ENCODE data around the gene NEK6.
A peak's percentile ranks its signal among the peaks of the same experiment; 100 is the strongest.

Gene NEK6

DNA sequence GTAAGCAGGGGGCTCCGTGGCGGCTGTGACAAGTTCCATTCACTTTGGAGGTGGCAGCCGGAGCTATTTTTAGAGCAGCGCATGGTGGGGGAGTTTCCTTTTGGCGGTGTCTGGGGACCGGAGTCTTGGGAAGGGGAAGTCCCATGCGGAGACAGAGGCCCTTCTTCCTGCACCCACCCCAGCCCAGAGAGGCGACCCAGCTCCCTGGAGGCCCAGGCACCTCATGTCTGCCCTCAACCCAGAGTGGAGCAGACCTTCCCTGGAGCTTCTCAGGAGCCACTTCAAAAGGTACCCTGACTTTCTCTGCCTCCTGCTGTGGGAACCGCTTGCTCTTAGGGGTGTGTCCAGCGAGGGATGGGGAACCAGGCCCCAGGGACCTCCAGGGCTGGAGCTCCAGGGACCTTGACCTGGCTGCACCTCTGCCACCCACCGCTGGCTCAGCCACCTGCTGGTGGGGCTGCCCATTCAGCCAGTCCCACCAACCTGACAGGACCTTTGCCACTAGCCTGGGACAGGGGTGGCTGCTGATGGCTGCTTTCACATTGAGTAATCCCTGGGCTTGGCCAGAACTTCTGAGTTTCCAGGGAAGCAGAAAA, 34.1 kb downstream of the NEK6 start:
- no peak for DNase-seq (ENCODE audit: low read depth, low spot score)
- H3K27ac ChIP-seq = no peak overlapping the region

DNA sequence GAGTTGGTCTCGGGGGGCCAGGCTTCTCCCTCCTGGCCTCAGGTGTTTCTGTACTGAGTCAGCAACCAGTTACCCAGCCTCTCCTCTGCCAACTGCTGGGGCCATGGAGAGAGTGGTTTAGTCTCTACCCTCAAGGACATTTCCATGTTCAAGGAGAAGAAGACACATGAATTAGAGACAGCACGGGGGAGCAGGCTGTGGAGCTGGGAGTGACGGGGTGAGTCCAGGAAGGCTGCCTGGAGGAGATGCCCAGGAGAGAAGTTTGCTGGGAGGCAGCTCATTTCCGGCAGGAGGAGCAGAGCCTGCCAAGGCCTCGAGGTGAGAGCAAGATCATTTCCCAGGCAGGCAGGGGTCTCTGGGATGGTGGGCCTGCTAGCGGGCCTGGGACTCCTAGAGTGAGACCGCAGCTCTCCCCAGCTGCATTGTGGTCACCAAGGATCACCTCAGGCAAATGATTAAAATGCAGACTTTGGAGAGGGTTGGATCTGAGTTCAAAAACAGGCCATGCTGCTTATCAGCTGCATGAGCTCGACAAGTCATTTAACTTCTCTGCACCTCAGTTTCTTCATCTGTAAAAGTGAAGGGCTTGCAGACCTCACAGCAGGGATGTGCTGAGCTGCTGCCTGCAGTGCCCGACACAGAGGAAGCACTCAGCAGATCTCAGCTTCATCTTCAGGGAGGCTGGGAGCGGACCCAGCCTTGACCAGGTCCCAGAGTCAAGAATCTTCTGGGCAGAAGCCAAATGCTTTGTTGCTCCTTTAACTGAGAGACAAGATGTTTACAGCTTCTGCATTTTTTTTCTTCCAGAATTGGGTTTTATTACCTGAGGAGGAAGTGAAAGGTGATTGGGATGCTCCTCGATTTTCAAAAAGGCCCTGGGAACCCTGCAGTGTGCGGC, 35.2 kb downstream of the NEK6 start:
- DNase-seq (ENCODE audit: low read depth, low spot score) = no peak
- no peak overlapping the region for H3K27ac ChIP-seq

DNA sequence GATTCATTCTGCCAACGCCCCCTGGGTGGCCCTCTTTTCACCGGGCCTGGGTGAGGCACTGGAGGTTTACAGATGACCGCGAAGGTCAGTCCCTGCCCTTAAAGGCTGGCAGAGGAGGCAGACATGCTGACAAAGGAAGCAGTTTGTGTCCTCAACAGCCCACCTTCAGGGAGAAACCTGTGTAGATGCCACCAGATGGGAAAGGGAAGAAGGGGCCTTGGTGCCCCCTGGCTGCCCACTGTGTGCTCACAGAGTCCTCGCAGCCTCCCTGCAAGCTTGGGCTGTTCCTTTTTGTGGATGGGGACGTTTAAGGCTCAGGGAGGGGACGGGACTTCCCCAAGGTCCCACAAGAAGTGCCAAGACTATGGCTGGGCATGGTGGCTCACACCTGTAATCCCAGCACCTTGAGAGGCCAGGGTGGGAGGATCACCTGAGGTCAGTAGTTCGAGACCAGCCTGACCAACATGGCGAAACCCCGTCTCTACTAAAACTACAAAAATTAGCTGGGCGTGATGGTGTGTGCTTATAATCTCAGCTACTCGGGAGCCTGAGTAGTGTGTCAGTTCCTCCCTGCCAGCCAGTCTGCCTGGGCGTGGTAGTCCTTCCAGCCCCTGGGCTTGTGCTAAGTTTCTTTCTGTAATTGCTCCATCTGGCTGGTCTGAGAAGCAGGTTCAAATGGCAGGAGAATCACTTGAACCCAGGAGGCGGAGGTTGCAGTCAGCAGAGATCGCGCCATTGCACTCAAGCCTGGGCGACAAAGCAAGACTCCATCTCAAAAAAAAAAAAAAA, 36.2 kb downstream of the NEK6 start:
- H3K27ac ChIP-seq = no peak overlapping the region
- DNase-seq (ENCODE audit: low read depth, low spot score) = no peak

DNA sequence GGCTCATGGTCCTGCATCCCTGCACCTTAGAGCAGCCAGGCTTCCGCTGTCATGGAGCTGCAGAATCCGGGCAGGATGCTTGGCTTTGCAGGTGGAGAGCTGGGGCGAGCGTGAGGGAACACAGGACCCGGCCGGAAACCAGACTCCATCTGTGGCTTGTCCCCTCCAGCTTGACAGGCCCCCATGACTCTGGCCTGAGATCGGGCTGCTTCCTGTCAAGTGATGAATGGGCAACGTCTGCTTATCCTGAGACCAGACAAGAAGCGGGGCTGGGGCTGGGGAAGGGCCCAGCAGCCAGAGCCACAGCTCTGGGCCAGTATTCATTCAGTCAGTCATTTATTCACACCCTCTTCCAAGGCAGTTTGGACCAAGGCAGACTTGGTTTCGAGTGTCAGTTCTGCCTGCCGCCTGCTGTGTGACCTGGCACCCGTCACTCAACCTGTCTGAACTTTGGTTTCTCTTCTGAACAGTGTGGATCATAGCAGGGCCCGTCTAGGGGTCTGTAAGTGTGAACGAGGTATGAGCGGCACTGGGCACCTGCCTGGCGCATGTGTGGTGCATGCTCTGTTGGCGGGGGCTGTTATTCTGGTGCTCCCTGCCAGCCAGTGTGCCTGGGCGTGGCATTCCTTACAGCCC, 37.5 kb downstream of the NEK6 start:
- DNase-seq (ENCODE audit: low read depth, low spot score) = no peak
- no peak overlapping the region for H3K27ac ChIP-seq

DNA sequence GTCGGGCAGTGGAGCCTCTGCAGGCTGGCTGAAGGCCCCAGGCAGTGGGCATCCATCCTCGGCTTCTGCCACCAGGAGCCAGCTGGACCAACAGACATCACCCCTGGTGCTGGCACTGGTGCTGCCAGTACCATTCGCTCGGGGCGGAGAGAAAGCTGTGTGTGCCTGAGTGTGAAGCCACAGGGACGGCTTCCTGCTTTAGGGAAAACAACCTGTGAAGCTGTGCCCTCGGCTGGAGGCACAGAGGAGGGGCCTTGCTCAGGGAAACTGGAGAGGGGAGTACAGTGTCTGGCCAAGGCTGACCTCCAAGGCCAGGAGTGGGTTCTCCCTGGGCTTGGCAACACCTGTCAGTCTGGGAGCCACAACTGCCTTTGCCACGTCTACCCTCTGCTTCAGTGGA, 38.3 kb downstream of the NEK6 start:
- DNase-seq (ENCODE audit: low read depth, low spot score) = no peak
- H3K27ac ChIP-seq = no peak overlapping the region

DNA sequence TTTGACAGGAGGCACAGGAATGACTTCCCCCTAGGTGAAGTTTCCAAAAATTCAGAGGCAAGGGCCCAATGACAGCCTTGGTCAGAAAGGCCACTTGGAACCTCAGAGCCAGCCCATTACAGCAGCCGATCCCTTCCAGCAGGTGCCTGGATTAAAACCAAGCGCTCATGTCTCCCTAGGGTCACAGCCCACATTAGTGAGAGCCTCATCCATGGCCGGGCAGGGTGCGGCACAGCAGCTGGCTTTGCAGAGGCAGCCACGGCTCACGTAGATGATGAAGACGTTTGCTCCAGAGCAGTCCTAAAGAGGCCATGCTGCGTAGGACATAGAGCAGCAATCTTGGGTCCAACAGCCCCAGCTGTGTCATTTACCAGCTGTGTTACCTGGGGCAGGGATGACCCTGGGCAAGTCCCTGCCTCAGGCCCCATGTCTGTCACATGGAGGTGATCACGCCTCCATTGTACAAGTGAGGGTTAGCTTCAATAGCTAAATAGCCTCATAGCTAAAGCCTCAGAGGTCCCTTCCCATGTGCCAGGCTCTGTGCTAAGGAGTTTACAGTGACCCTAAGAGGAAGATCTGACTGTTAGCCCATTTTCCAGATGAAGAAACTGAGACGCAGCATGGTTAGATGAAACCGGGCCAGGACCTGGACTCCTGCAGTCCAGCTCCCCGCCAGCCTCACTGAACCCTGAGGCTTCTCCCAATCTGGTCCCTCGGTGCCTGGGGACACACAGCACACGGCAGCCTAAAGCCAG, 39.2 kb downstream of the NEK6 start:
- no peak overlapping the region for H3K27ac ChIP-seq
- DNase-seq (ENCODE audit: low read depth, low spot score) = no peak

DNA sequence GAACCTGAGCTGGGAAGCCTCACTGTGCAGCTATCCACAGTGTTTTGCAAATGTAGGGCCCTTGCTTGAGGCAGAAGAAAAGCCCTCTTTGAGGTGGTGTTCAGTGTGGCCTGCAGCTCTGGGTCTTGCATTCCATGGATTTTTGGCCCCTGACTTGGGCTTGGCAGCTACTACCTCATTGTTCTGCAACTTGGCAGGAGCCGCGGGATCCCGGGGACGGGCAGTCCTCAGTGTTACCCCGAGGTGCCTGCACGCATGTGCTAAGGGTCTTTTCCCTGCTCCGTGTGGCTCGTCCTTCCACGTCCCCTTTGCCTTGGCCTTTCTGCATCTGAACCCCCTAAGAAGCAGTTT, 39.8 kb downstream of the NEK6 start:
- DNase-seq (ENCODE audit: low read depth, low spot score) = no peak
- H3K27ac ChIP-seq = no peak overlapping the region

DNA sequence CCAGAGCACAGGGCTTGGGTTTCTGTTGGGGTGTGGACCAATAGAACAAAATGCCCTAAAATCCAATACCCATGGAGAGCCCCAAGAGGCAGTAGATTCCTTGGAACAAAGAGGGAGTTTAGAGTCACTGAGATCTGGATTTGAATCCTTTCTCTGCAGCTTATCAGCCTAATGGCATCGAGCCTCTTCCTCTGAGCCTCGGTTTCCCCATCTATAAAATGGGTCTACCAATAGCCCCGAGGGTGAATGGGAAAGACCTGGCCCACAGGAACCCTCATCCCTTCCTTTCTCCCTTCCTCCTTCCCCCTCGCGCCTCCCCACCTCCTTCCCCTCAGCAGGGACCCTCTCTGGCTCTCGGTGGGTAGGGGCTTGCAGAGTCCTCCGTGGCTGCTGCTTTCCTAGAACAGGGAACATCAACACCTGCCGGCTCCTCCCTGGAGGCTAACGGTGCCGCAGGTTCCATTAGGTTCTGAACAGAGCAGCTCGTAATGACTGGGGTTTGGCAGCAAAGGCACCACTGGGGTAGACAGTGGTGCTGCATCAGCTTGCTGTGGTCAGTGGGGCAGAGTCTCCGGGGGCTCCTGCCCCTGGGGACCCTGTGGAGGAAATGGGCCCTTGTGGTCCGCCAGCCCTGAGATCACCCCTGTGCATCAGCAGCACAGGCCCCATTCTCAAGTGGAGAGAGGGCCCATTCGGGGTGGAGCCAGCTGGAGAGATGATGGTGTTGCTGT, 40.3 kb downstream of the NEK6 start:
- DNase-seq (ENCODE audit: low read depth, low spot score) = no peak
- H3K27ac ChIP-seq = no peak overlapping the region

DNA sequence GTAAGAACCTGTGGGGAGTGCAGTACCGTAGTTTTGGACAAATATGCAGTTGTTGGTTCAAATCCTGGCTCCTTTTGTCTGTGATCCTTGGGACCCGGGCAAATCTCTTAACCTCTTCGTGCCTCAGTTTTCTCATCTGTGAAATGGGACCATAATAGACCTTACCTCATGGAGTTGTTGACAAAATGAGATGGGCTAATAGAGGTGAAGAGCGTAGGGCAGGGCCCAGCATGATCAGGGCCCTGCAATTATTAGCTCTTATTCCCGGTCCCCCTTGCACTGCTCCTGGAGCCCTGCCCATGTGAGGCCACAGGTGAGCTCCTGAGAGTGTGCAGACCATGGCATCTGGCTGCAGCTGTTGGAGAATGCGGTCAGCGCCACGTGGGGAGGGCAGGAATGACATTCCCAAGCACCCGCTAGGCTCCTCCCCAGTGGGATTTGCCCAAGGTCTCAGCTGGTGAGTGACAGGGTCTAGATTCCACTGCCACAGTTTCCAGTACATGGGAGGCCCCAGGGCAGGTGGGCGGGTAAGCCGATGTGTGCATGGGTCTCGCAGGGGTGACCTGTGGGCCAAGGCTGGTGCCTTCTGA, 41.0 kb downstream of the NEK6 start:
- no peak overlapping the region for H3K27ac ChIP-seq
- DNase-seq (ENCODE audit: low read depth, low spot score) = no peak

DNA sequence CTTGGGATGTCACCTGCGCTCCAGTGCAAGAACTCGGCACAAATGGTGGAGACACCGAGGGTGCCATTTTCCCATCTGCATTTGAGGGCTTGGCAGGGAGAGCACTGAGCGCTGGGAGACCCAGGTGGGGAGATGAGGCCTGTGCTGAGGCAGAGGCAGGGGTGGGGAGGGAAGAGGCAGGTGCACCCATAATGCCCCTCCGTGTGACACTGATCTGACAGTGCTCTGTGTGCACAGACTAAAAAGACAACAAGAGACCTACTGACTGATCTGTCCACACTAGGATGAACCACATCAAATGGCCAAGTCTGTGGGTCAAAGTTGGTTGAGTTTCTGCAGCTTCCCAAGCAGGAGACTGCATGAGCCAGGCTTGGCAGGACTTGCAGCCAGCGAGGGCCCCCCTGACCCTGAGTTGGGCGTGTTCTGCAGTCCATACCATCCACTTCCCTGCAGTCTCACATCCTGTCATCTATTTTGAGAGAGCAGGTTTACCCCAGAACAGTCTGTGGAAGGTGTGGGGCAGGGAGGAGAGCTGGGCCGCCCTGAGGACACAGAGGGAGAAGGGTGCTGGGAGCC, 41.9 kb downstream of the NEK6 start:
- no peak for DNase-seq (ENCODE audit: low read depth, low spot score)
- H3K27ac ChIP-seq = no peak overlapping the region

DNA sequence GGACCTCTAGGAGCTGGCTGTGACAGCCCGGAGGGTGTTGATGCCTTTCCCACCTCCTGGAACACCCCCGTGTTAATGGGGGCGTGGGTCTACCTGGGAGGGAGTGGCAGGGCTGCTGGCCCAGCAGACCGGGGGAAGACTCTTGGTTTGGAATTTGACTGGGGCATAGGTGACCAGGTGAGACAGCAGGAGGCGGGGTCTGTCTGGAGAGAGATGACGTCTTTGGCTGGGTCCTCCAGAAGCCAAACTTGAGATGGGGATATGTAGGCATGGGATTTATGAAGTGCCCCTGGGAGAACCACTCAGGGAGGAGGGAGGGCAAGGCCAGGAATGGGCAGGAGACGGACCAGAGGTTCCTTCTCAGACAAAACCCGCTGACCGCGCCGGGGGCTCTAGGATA, 42.6 kb downstream of the NEK6 start:
- no peak for DNase-seq (ENCODE audit: low read depth, low spot score)
- no peak overlapping the region for H3K27ac ChIP-seq

DNA sequence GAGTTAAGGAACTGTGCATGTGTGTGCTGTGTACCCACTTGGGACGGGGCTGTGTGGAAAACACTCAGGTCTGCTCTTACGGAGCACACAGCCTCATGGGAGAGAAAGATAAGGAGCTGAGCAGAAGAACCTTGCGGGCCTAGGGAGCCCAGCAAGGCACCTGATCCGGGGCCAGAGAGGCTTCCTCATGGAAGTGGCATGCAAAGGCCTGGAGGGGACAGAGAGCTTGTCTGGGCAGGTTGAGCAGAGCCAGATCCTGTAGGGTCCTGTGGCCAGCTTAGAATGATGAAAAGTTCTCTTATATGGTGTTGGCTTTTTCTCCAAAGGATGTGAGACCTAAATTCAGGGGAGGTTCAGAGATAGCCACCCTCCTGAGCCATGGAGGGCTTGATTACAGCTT, 45.2 kb downstream of the NEK6 start:
- DNase-seq (ENCODE audit: low read depth, low spot score) = no peak
- peak overlapping the region; percentile 29 for H3K27ac ChIP-seq

DNA sequence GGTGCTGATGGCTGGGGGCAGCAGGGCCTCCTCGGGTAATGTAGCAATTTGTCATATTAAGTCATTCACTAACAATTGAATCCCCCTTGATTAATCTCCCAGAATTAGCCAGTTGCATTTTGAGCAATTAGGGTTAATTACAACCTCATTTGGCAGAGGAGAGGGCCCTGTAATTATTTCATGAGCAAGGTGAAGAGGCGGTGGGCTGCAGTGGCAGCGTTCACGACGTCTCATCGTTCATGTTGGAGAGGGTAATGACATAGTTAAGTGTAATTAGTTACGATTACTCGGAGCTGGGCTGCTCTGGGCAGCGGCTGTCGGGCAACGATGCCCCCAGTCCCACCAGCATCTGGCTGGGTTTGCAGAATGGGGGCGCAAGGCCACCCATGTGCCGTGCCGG, 46.0 kb downstream of the NEK6 start:
- H3K27ac ChIP-seq = no peak overlapping the region
- no peak for DNase-seq (ENCODE audit: low read depth, low spot score)

DNA sequence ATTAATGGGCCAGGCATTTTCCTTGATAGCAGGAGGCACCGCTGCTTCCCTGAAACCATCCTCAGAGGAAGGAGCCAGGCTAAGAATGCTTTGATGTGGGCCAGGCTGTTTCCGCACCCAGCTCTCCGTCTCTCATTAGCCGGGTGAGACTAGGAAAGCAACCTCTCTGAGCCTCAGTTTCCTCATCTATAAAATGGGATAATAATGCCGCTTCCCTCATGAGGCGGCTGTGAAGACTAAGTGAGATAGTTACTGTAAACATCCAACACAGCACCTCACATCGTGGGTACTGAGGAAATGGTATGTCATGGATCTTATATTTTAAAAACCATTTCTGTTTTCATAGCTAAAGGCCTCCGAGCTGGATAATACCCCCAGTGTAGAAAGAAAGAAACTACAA, 46.5 kb downstream of the NEK6 start:
- no peak overlapping the region for H3K27ac ChIP-seq

DNA sequence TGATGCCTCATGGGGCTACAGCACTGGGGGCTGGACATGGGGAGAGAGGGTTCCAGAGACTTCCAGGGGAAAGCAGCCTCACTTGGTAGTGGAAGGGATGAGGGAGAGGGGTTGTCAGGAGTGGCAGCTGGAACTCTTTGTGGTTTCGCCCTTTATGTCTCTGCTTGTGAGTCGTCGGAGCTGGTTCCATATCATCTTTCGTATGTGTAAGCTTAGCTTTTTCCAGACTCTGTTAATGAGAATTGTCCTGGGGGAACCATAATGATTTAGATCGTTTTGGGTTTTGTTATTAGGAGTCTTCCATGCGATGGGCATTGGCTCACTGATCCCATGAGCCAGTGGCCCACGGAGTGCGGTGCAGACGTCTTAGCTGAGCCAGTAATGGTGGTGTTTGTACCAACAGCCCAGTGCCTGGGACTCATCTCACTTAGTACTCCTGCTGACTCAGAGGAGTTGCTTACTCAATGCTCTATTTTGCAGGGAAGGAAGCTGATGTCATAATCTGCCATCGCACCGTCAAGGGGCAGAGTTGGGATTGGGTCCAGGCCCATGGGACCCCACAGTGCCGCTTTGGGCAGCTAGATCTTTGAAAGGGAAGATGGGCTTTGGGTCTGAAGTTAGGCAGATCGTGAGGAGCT, 48.5 kb downstream of the NEK6 start:
- DNase-seq (ENCODE audit: low read depth, low spot score) = no peak
- peak overlapping the region; percentile 71 for H3K27ac ChIP-seq

More for the DNA sequence above, 46.5 kb downstream of the NEK6 start:
- DNase-seq (ENCODE audit: low read depth, low spot score) = no peak

DNA sequence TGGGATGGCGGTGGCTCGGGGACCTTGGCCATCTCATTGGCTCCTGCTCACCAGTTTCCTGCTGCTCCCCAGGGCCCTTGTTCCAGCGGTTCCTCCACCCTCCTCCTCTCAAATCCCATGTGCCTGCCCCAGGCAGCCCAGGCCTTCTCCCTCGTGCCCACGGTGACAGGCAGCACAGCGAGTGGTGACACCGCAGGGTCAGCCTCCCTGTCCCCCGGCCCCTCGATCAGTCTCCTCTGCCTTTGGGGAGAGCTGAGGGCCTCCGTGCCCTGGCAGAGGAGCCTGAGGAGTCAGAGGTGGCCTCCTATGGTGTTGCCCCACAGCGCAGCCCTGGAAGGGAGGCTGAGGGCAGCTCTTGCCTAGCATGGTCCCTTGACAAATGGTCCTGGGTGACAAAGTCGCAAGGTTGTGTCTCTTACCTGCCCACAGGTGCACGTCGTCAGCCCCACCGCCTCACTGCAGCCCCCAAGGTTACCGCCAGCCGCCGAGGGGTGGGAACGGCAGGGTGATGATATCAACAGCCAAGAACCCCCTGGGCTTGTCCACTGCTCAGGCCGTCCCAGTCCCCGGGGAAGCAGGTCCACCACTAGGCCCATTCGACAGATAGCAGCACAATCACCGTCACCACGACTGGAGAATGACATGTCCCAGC, 49.8 kb downstream of the NEK6 start:
- no peak for DNase-seq (ENCODE audit: low read depth, low spot score)
- H3K27ac ChIP-seq = no peak overlapping the region

DNA sequence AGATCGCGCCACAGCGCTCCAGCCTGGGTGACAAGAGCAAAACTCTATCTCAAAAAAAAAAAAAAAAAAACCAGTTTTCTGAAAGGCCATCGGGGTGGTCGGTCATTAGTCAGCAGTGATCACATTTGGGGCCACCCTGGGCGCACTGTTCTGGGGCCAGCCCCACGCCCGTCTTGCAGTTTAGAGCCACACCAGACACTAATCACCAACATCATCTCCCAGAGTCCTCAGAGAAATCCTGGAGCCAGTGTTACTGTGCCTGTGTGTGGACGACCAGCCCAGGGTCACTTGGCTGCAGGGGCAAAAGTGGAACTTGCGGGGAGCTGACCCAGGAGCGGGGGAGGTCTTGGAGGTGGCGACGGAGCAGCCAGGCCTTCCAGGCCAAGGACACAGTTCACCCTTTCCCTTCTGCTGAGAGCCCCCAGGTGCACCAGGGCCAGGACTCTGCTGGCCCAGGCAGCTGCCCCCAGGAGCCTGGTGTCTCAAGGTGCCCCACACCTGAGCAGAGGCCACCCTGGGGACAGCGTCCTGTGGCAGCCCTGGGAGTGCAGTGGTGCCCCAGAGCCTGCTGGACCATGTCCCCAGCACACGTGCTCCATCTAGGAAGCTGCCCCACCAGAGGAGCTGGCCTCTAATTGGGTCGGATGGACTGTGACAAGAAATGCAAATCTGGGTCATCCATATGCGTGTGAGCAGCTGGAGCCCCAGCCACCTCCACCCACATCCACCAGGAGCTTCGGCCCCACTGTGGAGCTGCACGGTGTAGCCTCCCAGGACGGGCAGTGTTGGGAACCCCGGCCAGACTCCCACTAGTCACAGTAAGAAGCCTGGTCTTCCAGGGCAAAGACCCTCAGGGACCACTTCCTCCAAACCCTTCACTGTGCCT, 51.1 kb downstream of the NEK6 start:
- no peak overlapping the region for H3K27ac ChIP-seq
- no peak for DNase-seq (ENCODE audit: low read depth, low spot score)

Data from epithelial cell of prostate (primary cell).